NT2/D1 (cell line): ENCODE measurements around the gene CACNA1C.

Experiments used
- SUZ12 ChIP-seq: IDR thresholded peaks from 2 replicates; pipeline ENCODE4 v1.6.1; 2011; ENCODE audit not compliant: insufficient read length, insufficient read depth; ENCODE audit errors: extremely low read depth
- ZNF274 ChIP-seq: IDR thresholded peaks from 2 replicates; pipeline ENCODE4 v1.6.1; 2011; ENCODE audit warnings: mild to moderate bottlenecking, low read depth, low read length

- no peak for TF ChIP-seq ZNF274
- TF ChIP-seq SUZ12 = no peak
Observed at GRCh38 chr12:2507814-2508213, 455.0 kb downstream of the CACNA1C start.
